Prostate gland (tissue), 2 donors: ENCODE data around the gene ARHGAP45. TPM values are rescaled to one million over a fixed set of nuclear protein-coding genes. Genes with fewer than 3 reads are reported as not detected.

Source experiments
- DNase-seq: peaks from one replicate; pipeline ENCODE4 v3.0.0-alpha.2; 2019; ENCODE audit warnings: low spot score
- H3K27ac ChIP-seq, 2 donors: fragments of 200-600 bp; sonication (generic); 2 replicates each; pipeline ENCODE4 v1.5.1; 2017 to 2019
- H3K27me3 ChIP-seq: fragments of 200-600 bp; sonication (generic); replicated peaks from 2 replicates; pipeline ENCODE4 v1.5.1; 2019; ENCODE audit not compliant: insufficient read depth
- H3K36me3 ChIP-seq, 2 donors: fragments of 200-600 bp; sonication (generic); 1 replicate in 1 of 2; 2 replicates in 1 of 2; pipeline versions ENCODE4 v1.5.1 to v1.8.1; 2017 to 2019
- H3K4me1 ChIP-seq: fragments of 200-600 bp; sonication (generic); replicated peaks from 2 replicates; pipeline ENCODE4 v1.5.1; 2019
- H3K4me3 ChIP-seq, 2 donors: fragments of 200-600 bp; sonication (generic); 2 replicates each; pipeline ENCODE4 v1.5.1; 2017 to 2019
- H3K9me3 ChIP-seq: fragments of 200-600 bp; sonication (generic); 2 replicates; pipeline ENCODE4 v1.5.1; 2017
- CTCF ChIP-seq, 4 experiments: fragments of 200-600 bp in 2 of 4; fragments of 450-650 bp in 2 of 4; sonication (generic) in 2 of 4; IDR thresholded peaks; 1 replicate in 3 of 4; 2 replicates in 1 of 4; pipeline ENCODE4 v1.5.1; 2016 to 2019; ENCODE audit warnings: antibody characterized with exemption in 4 of 4, mild to moderate bottlenecking in 2 of 4, moderate library complexity in 2 of 4
- POLR2A ChIP-seq: fragments of 450-650 bp; IDR thresholded peaks from one replicate; pipeline ENCODE4 v1.6.1; 2016; ENCODE audit warnings: antibody characterized with exemption, mild to moderate bottlenecking
- POLR2AphosphoS5 ChIP-seq: sonication (generic); formaldehyde crosslinking; IDR thresholded peaks from one replicate; pipeline ENCODE4 v1.6.1; 2017; ENCODE audit warnings: antibody characterized with exemption
- WGBS: methylation state at CpG from one replicate; pipeline ENCODE4 v1.1.5; 2018; 5-methylcytosine and 5-hydroxymethylcytosine counted together
- intact Hi-C: fragments of 100-400 bp; cut with DNase I; formaldehyde crosslinking; loops from one replicate; pipeline ENCODE4 v1.14.2; 2022
- total RNA-seq, 2 donors: library from RNA; depleted of rRNA; stranded (reverse); fragments of >200 nt; gene quantifications; one replicate each; pipeline ENCODE4 v1.1.0, GENCODE V29; 2016

The ARHGAP45 gene
- total RNA-seq, 2 donors from 2014 or later = 8.9 to 26.2 TPM

GRCh38 chr19:1107661-1108261, 40.8 kb downstream of the ARHGAP45 start:
- WGBS = 93% methylated on average over 21 of the region's 25 CpGs
- peak overlapping the region in 1 of 2 donors; percentile 99 for H3K27ac ChIP-seq
- TF ChIP-seq POLR2A = no peak
- no peak for TF ChIP-seq POLR2AphosphoS5
- TF ChIP-seq CTCF (IDR thresholded peaks at IDR 0.05) = no peak

GRCh38 chr19:1108291-1109031, 41.5 kb downstream of the ARHGAP45 start:
- DNase-seq = no peak

More at GRCh38 chr19:1107661-1108261, 40.8 kb downstream of the ARHGAP45 start:
- H3K36me3 ChIP-seq = peaks cover 5 to 37% of the 10 kb centered on the region in 2 donors
- no peak overlapping the region for H3K4me3 ChIP-seq
- H3K4me1 ChIP-seq = peaks cover 14% of the 10 kb centered on the region
- H3K9me3 ChIP-seq = no peaks in the 10 kb centered on the region
- intact Hi-C loops = no loop called here
- no peak for DNase-seq
- no peaks in the 10 kb centered on the region for H3K27me3 ChIP-seq

GRCh38 chr19:1109032-1109551, 42.1 kb downstream of the ARHGAP45 start:
- TF ChIP-seq CTCF (IDR thresholded peaks at IDR 0.05) (no peak), POLR2AphosphoS5 (no peak), POLR2A (no peak)
- H3K4me3 ChIP-seq = no peak overlapping the region
- no peak overlapping the region for H3K27ac ChIP-seq
- no peaks in the 10 kb centered on the region for H3K9me3 ChIP-seq
- H3K27me3 ChIP-seq = no peaks in the 10 kb centered on the region
- intact Hi-C loops = no loop called here
- no peak for DNase-seq
- peaks cover 5 to 37% of the 10 kb centered on the region in 2 donors for H3K36me3 ChIP-seq
- WGBS = 88% methylated on average over 40 of the region's 48 CpGs
- peaks cover 25% of the 10 kb centered on the region for H3K4me1 ChIP-seq

More at GRCh38 chr19:1108291-1109031, 41.5 kb downstream of the ARHGAP45 start:
- H3K4me1 ChIP-seq = peaks cover 20% of the 10 kb centered on the region
- intact Hi-C loops = no loop called here
- H3K27ac ChIP-seq = no peak overlapping the region
- TF ChIP-seq POLR2A (no peak), POLR2AphosphoS5 (no peak), CTCF (IDR thresholded peaks at IDR 0.05) (no peak)
- WGBS = 91% methylated on average over 83 of the region's 89 CpGs
- H3K4me3 ChIP-seq = no peak overlapping the region
- peaks cover 5 to 37% of the 10 kb centered on the region in 2 donors for H3K36me3 ChIP-seq
- H3K27me3 ChIP-seq = no peaks in the 10 kb centered on the region
- H3K9me3 ChIP-seq = no peaks in the 10 kb centered on the region

GRCh38 chr19:1109697-1110671, 43.0 kb downstream of the ARHGAP45 start:
- peaks cover 25% of the 10 kb centered on the region for H3K4me1 ChIP-seq
- intact Hi-C loops = loop anchor here (5.0 kb wide), 1 partner anchor 82 kb away; no protein-coding TSS in a partner anchor
- 88% methylated on average over 53 of the region's 54 CpGs for WGBS
- no peak for DNase-seq
- H3K4me3 ChIP-seq = no peak overlapping the region
- TF ChIP-seq POLR2A (no peak), CTCF (IDR thresholded peaks at IDR 0.05) (no peak)
- H3K36me3 ChIP-seq = peaks cover 5 to 37% of the 10 kb centered on the region in 2 donors
- no peak overlapping the region for H3K27ac ChIP-seq
- H3K27me3 ChIP-seq = no peaks in the 10 kb centered on the region
- H3K9me3 ChIP-seq = no peaks in the 10 kb centered on the region
